GM19025 (cell line): Measurements from ENCODE around the gene RALGPS2.
"Not testable (repeated sequence)": the region's sequence is repeated elsewhere in the genome, so short reads cannot be mapped to it uniquely, and the experiment has no call there.

Experiments
- ATAC-seq: cut with Tn5 transposase; IDR thresholded peaks from one replicate; pipeline ENCODE4 v1.9.1; 2021; ENCODE audit warnings: mild to moderate bottlenecking, low read depth, moderate library complexity; ENCODE audit not compliant: unreplicated experiment

RALGPS2 gene

DNA sequence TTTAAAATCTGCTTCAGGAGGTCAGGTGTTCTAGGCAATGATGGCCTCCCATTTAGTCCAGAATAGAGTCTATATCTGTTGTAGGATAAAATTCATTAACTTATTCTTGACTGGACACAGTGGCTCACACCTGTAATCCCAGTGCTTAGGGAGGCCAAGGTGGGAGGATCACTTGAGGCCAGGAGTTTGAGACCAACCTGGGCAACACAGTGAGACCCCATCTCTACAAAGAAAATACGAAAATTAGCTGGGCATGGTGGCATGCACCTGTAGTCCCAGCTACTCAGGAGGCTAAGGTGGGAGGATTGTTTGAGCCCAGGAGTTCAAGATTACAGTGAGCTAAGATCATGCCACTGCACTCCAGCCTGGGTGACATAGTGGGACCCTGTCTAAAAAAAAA lies 122.9 kb downstream of the RALGPS2 start:
- not testable (repeated sequence) for ATAC-seq

DNA sequence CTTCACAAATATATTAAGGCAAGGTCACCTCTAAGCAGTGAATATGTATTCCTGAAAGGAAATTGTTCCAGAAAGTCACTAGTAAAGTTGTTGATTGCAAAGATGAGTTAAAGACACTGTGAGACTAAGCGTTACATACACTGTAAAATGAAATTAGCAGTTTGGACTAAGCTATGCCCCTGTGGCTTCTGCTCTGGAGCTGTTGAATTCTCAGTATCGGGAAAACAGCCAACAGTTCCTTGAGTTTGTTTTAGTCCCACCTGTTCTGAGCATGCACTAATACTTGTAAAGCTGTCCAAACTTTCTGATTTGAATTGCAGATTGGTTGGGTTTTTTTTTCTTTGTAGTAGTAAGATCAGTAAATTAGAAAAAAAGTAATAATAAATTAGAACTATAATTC lies 124.9 kb downstream of the RALGPS2 start:
- ATAC-seq, result no peak

DNA sequence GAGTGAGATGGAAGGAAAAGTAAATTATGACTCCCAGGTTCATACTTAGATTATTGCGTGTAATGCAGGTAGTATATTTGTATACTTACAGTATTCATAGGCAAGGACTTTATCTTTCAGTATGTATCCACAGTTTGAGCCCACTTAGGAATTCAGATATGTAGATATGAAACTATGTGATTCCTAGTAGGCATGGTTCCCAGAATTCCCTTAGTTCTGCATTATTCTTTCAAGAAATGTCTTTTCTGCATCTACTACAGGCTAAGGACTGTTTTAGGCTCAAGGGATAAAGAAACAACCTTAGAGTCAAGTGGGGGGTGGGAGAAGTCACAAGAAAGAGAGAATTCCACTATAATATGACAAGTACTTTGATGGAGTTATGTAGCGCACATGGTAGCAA lies 132.1 kb downstream of the RALGPS2 start:
- no peak for ATAC-seq

- ATAC-seq, result no peak
Measured at GRCh38 chr1:178862416-178862815, 137.4 kb downstream of the RALGPS2 start.

GRCh38 chr1:178862864-178863263 lies 137.8 kb downstream of the RALGPS2 start:
- no peak for ATAC-seq

GRCh38 chr1:178864326-178864725 lies 139.3 kb downstream of the RALGPS2 start:
- no peak for ATAC-seq

GRCh38 chr1:178867670-178868069 lies 142.6 kb downstream of the RALGPS2 start:
- ATAC-seq, result no peak

GRCh38 chr1:178868706-178869105 lies 143.7 kb downstream of the RALGPS2 start:
- ATAC-seq, result no peak

GRCh38 chr1:178869119-178869697 lies 144.2 kb downstream of the RALGPS2 start:
- ATAC-seq, result no peak

DNA sequence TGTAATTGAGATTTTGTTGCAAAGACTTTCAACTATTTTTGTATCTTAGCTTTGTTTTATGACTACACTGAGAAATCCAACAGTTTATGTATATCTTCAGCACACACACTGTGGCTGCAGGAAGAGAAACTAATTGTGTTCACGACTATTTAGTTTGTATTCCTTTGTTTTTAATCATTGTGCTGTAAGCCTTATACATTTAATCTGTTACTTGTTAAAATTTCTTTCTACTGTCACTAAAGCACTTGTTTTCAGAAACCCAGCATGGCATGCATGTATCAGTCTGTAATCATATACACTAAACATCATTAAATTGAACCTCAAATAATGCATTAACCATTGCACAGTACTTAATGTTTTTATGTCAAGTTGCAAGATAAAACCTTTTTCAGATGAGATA lies 145.2 kb downstream of the RALGPS2 start:
- no peak for ATAC-seq

- no peak for ATAC-seq
Measured at GRCh38 chr1:178870944-178871343, 145.9 kb downstream of the RALGPS2 start, which contains the start of gene ANGPTL1. TSS of gene ANGPTL1 (minus strand) at chr1:178871077. CDS start at chr1:178865776, 5,301 bp downstream.

DNA sequence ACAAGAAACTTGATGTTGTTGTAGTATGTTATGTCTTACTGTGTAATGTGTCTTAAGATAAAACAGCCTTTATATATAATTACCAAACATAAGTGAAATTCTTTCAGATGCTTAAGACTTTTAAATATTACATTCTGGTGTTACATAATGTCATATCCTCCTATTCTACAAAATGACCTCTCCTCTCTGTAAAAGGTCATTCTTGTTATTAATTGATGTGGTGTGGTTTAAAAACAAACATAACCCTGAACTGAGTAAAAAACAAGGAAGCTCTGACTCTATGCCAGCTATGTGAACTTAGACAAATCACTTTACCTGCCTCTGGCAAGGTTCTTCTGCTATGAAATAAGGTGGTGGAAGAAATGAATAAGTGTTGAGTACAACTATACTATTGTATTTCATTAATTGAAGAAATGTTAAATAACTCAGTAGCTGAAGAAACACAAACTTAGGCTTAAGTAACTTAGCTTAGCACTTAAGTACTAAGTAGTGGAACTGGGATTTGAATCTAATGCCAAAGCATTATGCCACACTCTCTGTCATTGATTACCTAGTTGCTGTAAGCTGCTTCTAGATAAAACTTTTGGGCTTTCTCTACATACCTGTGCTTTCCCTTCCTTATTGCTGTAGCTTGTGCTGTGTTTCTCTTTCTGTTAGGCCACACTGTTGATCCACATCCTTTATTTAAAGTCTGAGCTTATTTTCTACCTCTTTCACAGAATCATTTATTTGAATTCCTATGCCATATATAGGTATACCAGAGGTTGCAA lies 146.7 kb downstream of the RALGPS2 start:
- no peak for ATAC-seq

- no peak for ATAC-seq
Measured at GRCh38 chr1:178874966-178875365, 149.9 kb downstream of the RALGPS2 start.

DNA sequence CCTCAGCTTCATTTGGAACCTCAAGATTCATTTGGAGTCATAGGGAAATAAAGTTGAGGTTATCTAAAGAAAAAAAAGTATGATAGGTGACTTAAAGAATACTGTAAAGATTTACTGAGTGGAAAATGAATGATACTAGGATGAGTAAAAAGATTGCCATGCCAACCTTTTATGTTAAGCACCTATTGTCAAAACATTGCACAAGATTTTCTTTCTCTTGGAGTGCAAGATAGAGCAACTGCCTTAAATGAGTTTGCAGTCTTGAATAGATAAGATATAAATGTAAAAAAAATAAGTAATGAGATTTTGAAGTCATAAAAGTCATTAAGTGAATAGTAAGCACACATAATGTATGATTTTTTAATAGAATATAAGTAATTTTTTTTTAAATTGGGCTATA lies 150.9 kb downstream of the RALGPS2 start:
- ATAC-seq, result no peak

DNA sequence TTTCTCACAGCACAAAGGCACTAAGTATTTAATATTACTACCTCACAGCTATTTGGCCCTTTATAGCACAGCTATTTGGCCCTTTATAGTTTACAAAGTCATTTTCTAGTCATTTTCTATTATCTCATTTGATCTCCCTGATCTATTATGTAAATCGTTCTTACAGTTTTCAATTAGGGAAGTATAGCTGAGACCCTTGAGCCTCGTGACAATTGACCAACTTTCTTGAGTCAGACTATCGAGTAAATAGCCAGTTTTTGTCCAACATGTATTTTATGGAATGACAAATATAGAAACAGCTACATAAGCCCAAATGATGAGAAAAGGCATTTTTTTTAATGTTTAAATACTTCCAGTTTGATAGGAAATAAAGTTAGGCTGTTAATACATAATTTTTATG lies 152.9 kb downstream of the RALGPS2 start:
- no peak for ATAC-seq

GRCh38 chr1:178881950-178882349 lies 156.9 kb downstream of the RALGPS2 start:
- no peak for ATAC-seq

DNA sequence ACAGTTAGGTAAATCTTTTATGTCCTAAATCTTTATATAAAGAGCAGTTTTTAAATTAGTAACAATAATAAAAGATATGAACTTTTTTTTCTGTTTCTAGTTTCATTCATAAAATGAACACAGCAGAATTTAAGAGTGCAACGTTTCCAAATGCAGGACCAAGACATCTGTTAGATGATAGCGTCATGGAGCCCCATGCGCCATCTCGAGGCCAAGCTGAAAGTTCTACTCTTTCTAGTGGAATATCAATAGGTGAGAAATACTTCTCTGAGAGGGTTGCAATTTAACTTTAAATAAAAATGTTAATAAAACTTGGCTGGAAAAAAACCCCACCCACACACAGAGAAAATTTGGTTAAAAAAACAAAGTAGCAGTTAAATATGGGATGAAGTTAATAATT lies 160.8 kb downstream of the RALGPS2 start:
- ATAC-seq, result no peak

DNA sequence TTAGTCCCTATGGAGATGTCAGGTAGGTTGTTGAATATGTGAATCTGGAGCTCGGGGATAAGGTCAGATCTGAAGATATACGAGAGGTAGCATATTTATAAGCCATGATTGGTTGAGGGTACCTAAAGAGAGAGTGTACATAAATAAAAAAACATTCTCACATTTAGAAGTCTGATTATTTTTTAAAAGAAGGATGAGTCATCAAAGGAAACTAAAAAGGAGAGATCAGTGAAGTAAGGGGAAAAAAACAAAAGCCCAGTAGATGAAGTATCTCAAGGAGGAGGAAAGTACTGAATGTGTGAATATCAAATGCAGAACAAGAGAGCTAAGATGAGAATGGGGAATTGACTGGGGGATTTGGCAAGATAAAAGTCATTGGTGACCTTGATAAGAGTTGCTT lies 161.5 kb downstream of the RALGPS2 start:
- no peak for ATAC-seq

DNA sequence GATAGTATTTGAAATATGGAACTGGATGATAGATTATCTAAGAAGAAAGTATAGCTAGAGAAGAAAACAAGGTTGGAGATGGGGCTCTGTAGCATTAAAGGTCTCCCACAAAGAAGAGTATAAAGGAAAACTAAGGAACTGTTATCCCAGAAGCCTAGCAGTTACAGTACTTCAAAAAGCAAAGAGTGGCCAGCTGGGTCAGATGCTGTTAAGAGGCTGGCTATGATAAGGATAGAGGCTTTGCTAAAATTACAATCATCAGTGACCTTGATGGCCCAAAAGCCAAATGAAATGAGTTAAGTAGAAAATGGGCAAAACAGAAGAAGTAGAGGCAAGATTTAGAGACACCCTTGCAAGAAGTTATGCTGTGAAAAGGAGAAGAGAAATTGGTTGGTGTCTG lies 170.9 kb downstream of the RALGPS2 start:
- no peak for ATAC-seq

- no peak for ATAC-seq
Measured at GRCh38 chr1:178898401-178898800, 173.4 kb downstream of the RALGPS2 start.

GRCh38 chr1:178899402-178899801 lies 174.4 kb downstream of the RALGPS2 start:
- ATAC-seq, result no peak

DNA sequence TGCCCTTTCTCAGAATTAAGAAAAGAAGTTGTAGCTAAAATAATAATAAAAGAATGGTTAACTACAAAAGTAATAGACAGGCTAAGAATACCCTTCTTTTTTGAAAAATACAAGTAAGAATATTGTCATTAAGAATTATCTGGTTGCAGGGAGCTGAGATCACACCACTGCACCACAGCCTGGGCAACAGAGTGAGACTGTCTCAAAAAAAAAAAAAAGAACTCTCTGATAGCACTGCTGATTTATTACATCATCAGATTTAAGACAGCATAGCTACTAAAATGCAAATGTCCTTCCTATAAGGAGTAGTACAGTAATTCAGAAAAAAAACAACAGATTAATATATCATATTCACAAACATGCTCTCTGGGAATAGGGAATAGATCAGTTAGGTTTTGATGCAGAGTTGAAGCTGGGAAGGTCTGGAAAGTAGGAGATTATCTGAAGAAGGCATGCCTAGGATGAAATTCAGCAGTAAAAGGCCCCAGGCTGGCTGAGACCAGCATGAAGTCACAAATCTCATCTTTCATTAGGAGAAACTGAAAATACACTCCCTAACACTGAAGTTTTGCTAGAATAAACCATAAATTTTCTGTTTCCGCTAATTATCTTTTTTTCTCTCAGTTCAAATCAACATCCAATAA lies 176.6 kb downstream of the RALGPS2 start:
- ATAC-seq, result no peak
